GM12878 (cell line): ENCODE measurements around the gene CDC25A. TPM values are rescaled to one million over a fixed set of nuclear protein-coding genes. Genes with fewer than 3 reads are reported as not detected.
A peak's percentile ranks its signal among the peaks of the same experiment; 100 is the strongest.

Experiments used
- ATAC-seq: fragments of 200-7000 bp; cut with Tn5 transposase; 3 replicates; pipeline ENCODE4 v1.9.1; 2020; ENCODE audit warnings: mild to moderate bottlenecking, moderate library complexity
- BruUV-seq: library from RNA; stranded (reverse); fragments of 400-500 nt; replicated peaks from 2 replicates; lab custom pipeline; 2021; lab: Mats Ljungman, UMichigan
- CTCF ChIA-PET: fragments of 300-600 bp; sonication (Branson Sonifier 250); formaldehyde crosslinking; extraction: SDS; loops from one replicate; lab custom pipeline; 2021; ENCODE audit warnings: inconsistent platforms; lab: Yijun Ruan, JAX
- POLR2A ChIA-PET: fragments of 350-600 bp; formaldehyde crosslinking; extraction: SDS; loops from one replicate; lab custom pipeline; 2021; ENCODE audit warnings: inconsistent platforms; lab: Charles Lee
- RAD21 ChIA-PET: fragments of 300-600 bp; sonication (Branson Sonifier 250); formaldehyde crosslinking; loops from one replicate; lab custom pipeline; 2023; ENCODE audit warnings: antibody characterized with exemption; ENCODE audit not compliant: unreplicated experiment; lab: Charles Lee
- SMC1A ChIA-PET: fragments of 300-600 bp; sonication (Branson Sonifier 250); formaldehyde crosslinking; loops from one replicate; lab custom pipeline; 2023; ENCODE audit not compliant: unreplicated experiment, uncharacterized antibody; lab: Charles Lee
- DNase-seq: peaks from one replicate; pipeline ENCODE4 v3.0.0-alpha.2; 2011; ENCODE audit warnings: low read depth, low spot score
- FAIRE-seq: peaks from 3 replicates; lab custom pipeline; 2011; peaks lifted over from hg19 to GRCh38; lab: Jason Lieb, UNC
- H2AFZ ChIP-seq: 2 replicates; pipeline ENCODE4 v1.6.0; 2011; ENCODE audit warnings: low read depth, low read length, control low read depth; ENCODE audit not compliant: control insufficient read depth
- H3K27ac ChIP-seq: 2 replicates; pipeline ENCODE4 v1.5.1; 2011; ENCODE audit warnings: control low read depth; ENCODE audit not compliant: control insufficient read depth, insufficient read depth
- H3K27me3 ChIP-seq, 2 experiments: replicated peaks in 1 of 2; 2 replicates each; pipeline versions ENCODE4 v1.6.0 to v1.6.1; 2011; ENCODE audit warnings: low read length in 1 of 2; ENCODE audit not compliant: control insufficient read depth in 2 of 2, insufficient read depth in 2 of 2
- H3K36me3 ChIP-seq, 2 experiments: 2 replicates each; pipeline ENCODE4 v1.5.1; 2011; ENCODE audit warnings: low read length in 1 of 2; ENCODE audit not compliant: control insufficient read depth in 2 of 2, insufficient read depth in 2 of 2
- H3K4me1 ChIP-seq: 2 replicates; pipeline ENCODE4 v1.6.1; 2011; ENCODE audit warnings: mild to moderate bottlenecking, low read length, moderate library complexity, mixed read lengths; ENCODE audit not compliant: control insufficient read depth, insufficient read depth
- H3K4me2 ChIP-seq: 2 replicates; pipeline ENCODE4 v1.6.0; 2011; ENCODE audit warnings: control low read depth; ENCODE audit not compliant: control insufficient read depth, insufficient read depth
- H3K4me3 ChIP-seq: fragments of 200-600 bp; sonication (generic); 2 replicates; pipeline ENCODE4 v1.5.1; 2016
- H3K79me2 ChIP-seq: 2 replicates; pipeline ENCODE4 v1.6.0; 2011; ENCODE audit warnings: low read length; ENCODE audit not compliant: control insufficient read depth, insufficient read depth
- H3K9ac ChIP-seq: 2 replicates; pipeline ENCODE4 v1.8.0; 2011; ENCODE audit warnings: low read length, control low read depth, mixed read lengths; ENCODE audit not compliant: control insufficient read depth, insufficient read depth
- H3K9me3 ChIP-seq: replicated peaks from 3 replicates; pipeline ENCODE4 v1.5.1; 2011; ENCODE audit warnings: mild to moderate bottlenecking, low read length; ENCODE audit not compliant: control insufficient read depth, insufficient read depth
- H4K20me1 ChIP-seq: 2 replicates; pipeline ENCODE4 v1.6.0; 2011; ENCODE audit not compliant: control insufficient read depth, insufficient read depth
- CHD1 ChIP-seq: IDR thresholded peaks from 2 replicates; pipeline ENCODE4 v1.6.1; 2012; ENCODE audit warnings: low read depth, low read length, improper control_type of control experiment
- CUX1 ChIP-seq: IDR thresholded peaks from 2 replicates; pipeline ENCODE4 v1.6.1; 2012; ENCODE audit warnings: improper control_type of control experiment, low read depth, low read length; ENCODE audit not compliant: insufficient replicate concordance
- EGR1 ChIP-seq, 2 experiments: IDR thresholded peaks; 1 replicate in 1 of 2; 2 replicates in 1 of 2; pipeline ENCODE4 v1.6.1; 2011 to 2012; ENCODE audit warnings: low read depth in 2 of 2, low read length in 2 of 2, borderline replicate concordance in 1 of 2, mild to moderate bottlenecking in 1 of 2, moderate library complexity in 1 of 2
- HSF1 ChIP-seq: fragments of 150-350 bp; IDR thresholded peaks from 2 replicates; pipeline ENCODE4 v1.6.1; 2014; ENCODE audit warnings: mild to moderate bottlenecking, low read depth, low read length
- JUNB ChIP-seq: IDR thresholded peaks from 2 replicates; pipeline ENCODE4 v1.6.1; 2016; ENCODE audit warnings: antibody characterized with exemption, mild to moderate bottlenecking
- PAX5 ChIP-seq: IDR thresholded peaks from 2 replicates; pipeline ENCODE4 v1.6.1; 2011; ENCODE audit warnings: low read depth, low read length, borderline replicate concordance
- POLR2AphosphoS5 ChIP-seq: IDR thresholded peaks from 2 replicates; pipeline ENCODE4 v1.6.1; 2011; ENCODE audit warnings: mild to moderate bottlenecking, low read length, inconsistent platforms
- RFX5 ChIP-seq: IDR thresholded peaks from 2 replicates; pipeline ENCODE4 v1.6.1; 2011; ENCODE audit warnings: low read depth, low read length, improper control_type of control experiment
- SP1 ChIP-seq: IDR thresholded peaks from one replicate; pipeline ENCODE4 v1.6.1; 2011; ENCODE audit warnings: low read depth, low read length
- TCF3 ChIP-seq: IDR thresholded peaks from 2 replicates; pipeline ENCODE4 v1.6.1; 2012; ENCODE audit warnings: low read depth, mild to moderate bottlenecking, low read length, borderline replicate concordance; ENCODE audit not compliant: insufficient read depth
- ZBTB33 ChIP-seq: fragments of 450-650 bp; IDR thresholded peaks from 2 replicates; pipeline ENCODE4 v1.6.1; 2017; ENCODE audit warnings: mild to moderate bottlenecking
- WGBS: methylation state at CpG from one replicate; pipeline ENCODE4 v1.1.6; 2016; ENCODE audit warnings: low lambda C conversion rate; ENCODE audit not compliant: insufficient replicate concordance, insufficient coverage; ENCODE audit errors: missing lambda C conversion rate; 5-methylcytosine and 5-hydroxymethylcytosine counted together
- in situ Hi-C: fragments of 300-500 bp; cut with MboI; formaldehyde crosslinking; loops from 9 replicates; pipeline ENCODE4 v1.14.3; 2018; ENCODE audit warnings: mixed read lengths
- intact Hi-C: fragments of 100-400 bp; cut with micrococcal nuclease; formaldehyde crosslinking; loops from one replicate; pipeline ENCODE4 v1.14.2; 2022; ENCODE audit not compliant: unreplicated experiment
- polyA plus RNA-seq, 11 experiments: library from polyadenylated mRNA; depleted of rRNA in 4 of 11; unstranded in 6 of 11; stranded (reverse) in 5 of 11; fragments of >200 nt; fragmentation: Nextera tagmentation in 4 of 11; fragmentation: Illumina TruSeq in 1 of 11; extraction: Ambion mirVana in 4 of 11; extraction: Trizol in 1 of 11; gene quantifications; 1 replicate in 1 of 11; 2 replicates in 10 of 11; pipeline versions ENCODE4 v1.2.1 to v1.2.3, GENCODE V29; 2011 to 2016; ENCODE audit warnings: inconsistent platforms in 2 of 11, missing spikeins in 2 of 11, low read depth in 1 of 11
- total RNA-seq, 4 experiments: library from RNA; depleted of rRNA in 3 of 4; stranded (reverse); fragments of >200 nt in 3 of 4; fragmentation: Illumina TruSeq in 1 of 4; extraction: Trizol in 1 of 4; gene quantifications; 2 replicates each; pipeline versions ENCODE4 v1.2.1 to v1.2.3, GENCODE V29; 2013 to 2021

Gene CDC25A
- total and polyA plus RNA-seq, 10 of the 15 experiments (the other 5 are each of a cell fraction or from before 2014, with no cell fraction given) = 2.9 to 36.6 (median 26.9) TPM

GRCh38 chr3:48125886-48126622, 62.2 kb downstream of the CDC25A start:
- ChIA-PET SMC1A (interaction anchor here (0.6 to 1.0 kb wide), 3 partner anchors 11 to 293 kb away, joined by 3 to 4 read pairs (median 3); no protein-coding TSS in a partner anchor), CTCF (interaction anchor here (0.7 to 1.8 kb wide), 3 partner anchors 20 to 403 kb away, joined by 3 to 5 read pairs (median 3); no protein-coding TSS in a partner anchor), POLR2A (interaction anchor here (0.7 kb wide), 2 partner anchors 139 to 407 kb away, joined by 4 read pairs; no protein-coding TSS in a partner anchor), RAD21 (no interaction called here)
- Histone ChIP-seq H3K36me3 (no peaks in the 10 kb centered on the region), H3K4me3 (no peak overlapping the region), H3K27me3 (no peaks in the 10 kb centered on the region), H3K9ac (no peak overlapping the region), H3K9me3 (no peaks in the 10 kb centered on the region; the same call in 2 of the 3 replicates), H3K27ac (no peak overlapping the region), H4K20me1 (no peaks in the 10 kb centered on the region), H3K4me1 (peaks cover 5% of the 10 kb centered on the region; the same call in 1 of the 2 replicates), H2AFZ (no peak overlapping the region), H3K4me2 (no peak overlapping the region), H3K79me2 (no peaks in the 10 kb centered on the region)
- 55% methylated on average over 7 of the region's 9 CpGs for WGBS
- intact Hi-C loops (no loop called here), in situ Hi-C loops (no loop called here)
- FAIRE-seq (no peak), ATAC-seq (peak; percentile 37; the same call in 1 of the 3 replicates), DNase-seq (no peak)
- no TSS peak for BruUV-seq
- no peak for TF ChIP-seq SP1
- no peak for TF ChIP-seq CHD1
- TF ChIP-seq POLR2AphosphoS5 = no peak
- no peak for TF ChIP-seq PAX5
- no peak for TF ChIP-seq RFX5
- no peak for TF ChIP-seq CUX1
- TF ChIP-seq HSF1 = no peak
- no peak for TF ChIP-seq EGR1 (IDR thresholded peaks at IDR 0.05; ENCODE audit: borderline replicate concordance in 1 of 2, low read depth in 2 of 2, low read length in 2 of 2)
- TF ChIP-seq JUNB = no peak
- no peak for TF ChIP-seq TCF3
- no peak for TF ChIP-seq ZBTB33
